ENCODE measurements around the gene EPB41L4A. TPM values are rescaled to one million over a fixed set of nuclear protein-coding genes. Genes with fewer than 3 reads are reported as not detected.

Gene EPB41L4A
- total and polyA plus RNA-seq, 2 donors (not counting 1 experiment from before 2014, with no cell fraction given): 0.23 to 0.50 TPM

GRCh38 chr5:112201141-112201540 lies 217.9 kb downstream of the EPB41L4A start:
- TF ChIP-seq EZH2 (IDR thresholded peaks at IDR 0.05; ENCODE audit: low read length, missing control alignments) (no peak), CTCF (conservative IDR thresholded peaks at IDR 0.05 in 1 of 2, IDR thresholded peaks at IDR 0.05 in 1 of 2; ENCODE audit: low read depth in 1 of 2, low read length in 2 of 2) (no peak)
- H3K79me2 ChIP-seq (ENCODE audit: control insufficient read depth, insufficient read depth, low read length): no peaks in the 10 kb centered on the region
- no peak overlapping the region for H3K4me3 ChIP-seq (replicated peaks in 1 of 4; ENCODE audit: control extremely low read depth in 1 of 4, insufficient read depth in 1 of 4, low read depth in 3 of 4, low read length in 4 of 4)
- no peak overlapping the region for H2AFZ ChIP-seq (ENCODE audit: low read length)
- no peak overlapping the region for H3K4me2 ChIP-seq (ENCODE audit: extremely low read depth, insufficient read depth, low read length)
- H3K9me3 ChIP-seq (ENCODE audit: control insufficient read depth, insufficient read depth, low read depth, low read length): no peaks in the 10 kb centered on the region
- no peaks in the 10 kb centered on the region for H3K4me1 ChIP-seq (ENCODE audit: control insufficient read depth, extremely low read depth, insufficient read depth, low read length)
- no peaks in the 10 kb centered on the region for H3K27me3 ChIP-seq (ENCODE audit: control insufficient read depth, insufficient read depth, low read length)
- DNase-seq (ENCODE audit: low read depth in 2 of 2): no peak
- no peaks in the 10 kb centered on the region for H4K20me1 ChIP-seq (ENCODE audit: control insufficient read depth, extremely low read depth, insufficient read depth, low read length)
- H3K36me3 ChIP-seq (ENCODE audit: control insufficient read depth, insufficient read depth, low read length): no peaks in the 10 kb centered on the region
- no peak overlapping the region for H3K9ac ChIP-seq (ENCODE audit: insufficient read depth, low read length)
- H3K27ac ChIP-seq (ENCODE audit: insufficient read depth, low read length): no peak overlapping the region

DNA sequence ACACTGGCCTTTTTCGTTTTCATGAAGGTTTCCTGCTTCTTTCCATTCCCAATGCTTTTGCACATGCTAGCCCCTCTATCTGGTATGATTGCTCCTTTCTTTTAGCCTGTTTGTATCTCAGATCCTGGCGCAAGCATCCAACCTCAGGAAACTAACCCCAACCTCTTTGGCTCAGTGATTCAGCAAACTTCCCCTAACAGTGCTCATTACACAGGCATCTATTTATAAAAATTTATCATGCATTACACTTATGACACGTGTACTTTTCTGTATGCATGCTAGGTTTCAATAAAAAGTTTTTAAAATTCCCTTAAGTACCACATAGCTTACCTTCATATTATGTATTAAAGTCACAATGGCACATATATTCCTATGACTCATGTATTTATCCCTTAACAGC lies 218.9 kb downstream of the EPB41L4A start:
- H4K20me1 ChIP-seq (ENCODE audit: control insufficient read depth, extremely low read depth, insufficient read depth, low read length): no peaks in the 10 kb centered on the region
- no peaks in the 10 kb centered on the region for H3K79me2 ChIP-seq (ENCODE audit: control insufficient read depth, insufficient read depth, low read length)
- H3K27me3 ChIP-seq (ENCODE audit: control insufficient read depth, insufficient read depth, low read length): no peaks in the 10 kb centered on the region
- no peak overlapping the region for H3K4me2 ChIP-seq (ENCODE audit: extremely low read depth, insufficient read depth, low read length)
- no peak overlapping the region for H3K4me3 ChIP-seq (replicated peaks in 1 of 4; ENCODE audit: control extremely low read depth in 1 of 4, insufficient read depth in 1 of 4, low read depth in 3 of 4, low read length in 4 of 4)
- H3K4me1 ChIP-seq (ENCODE audit: control insufficient read depth, extremely low read depth, insufficient read depth, low read length): no peaks in the 10 kb centered on the region
- H3K36me3 ChIP-seq (ENCODE audit: control insufficient read depth, insufficient read depth, low read length): no peaks in the 10 kb centered on the region
- no peak overlapping the region for H2AFZ ChIP-seq (ENCODE audit: low read length)
- no peak overlapping the region for H3K27ac ChIP-seq (ENCODE audit: insufficient read depth, low read length)
- TF ChIP-seq EZH2 (IDR thresholded peaks at IDR 0.05; ENCODE audit: low read length, missing control alignments) (no peak), CTCF (conservative IDR thresholded peaks at IDR 0.05 in 1 of 2, IDR thresholded peaks at IDR 0.05 in 1 of 2; ENCODE audit: low read depth in 1 of 2, low read length in 2 of 2) (no peak)
- no peaks in the 10 kb centered on the region for H3K9me3 ChIP-seq (ENCODE audit: control insufficient read depth, insufficient read depth, low read depth, low read length)
- no peak for DNase-seq (ENCODE audit: low read depth in 2 of 2)
- H3K9ac ChIP-seq (ENCODE audit: insufficient read depth, low read length): no peak overlapping the region

GRCh38 chr5:112196584-112196983 lies 222.5 kb downstream of the EPB41L4A start:
- no peak for DNase-seq (ENCODE audit: low read depth in 2 of 2)
- H3K27ac ChIP-seq (ENCODE audit: insufficient read depth, low read length): no peak overlapping the region
- H3K4me3 ChIP-seq (replicated peaks in 1 of 4; ENCODE audit: control extremely low read depth in 1 of 4, insufficient read depth in 1 of 4, low read depth in 3 of 4, low read length in 4 of 4): no peak overlapping the region

More at GRCh38 chr5:112196584-112196983, 222.5 kb downstream of the EPB41L4A start:
- H3K27me3 ChIP-seq (ENCODE audit: control insufficient read depth, insufficient read depth, low read length): no peaks in the 10 kb centered on the region
- H4K20me1 ChIP-seq (ENCODE audit: control insufficient read depth, extremely low read depth, insufficient read depth, low read length): no peaks in the 10 kb centered on the region
- H2AFZ ChIP-seq (ENCODE audit: low read length): no peak overlapping the region
- H3K4me1 ChIP-seq (ENCODE audit: control insufficient read depth, extremely low read depth, insufficient read depth, low read length): no peaks in the 10 kb centered on the region
- H3K9ac ChIP-seq (ENCODE audit: insufficient read depth, low read length): no peak overlapping the region
- H3K4me2 ChIP-seq (ENCODE audit: extremely low read depth, insufficient read depth, low read length): no peak overlapping the region
- H3K79me2 ChIP-seq (ENCODE audit: control insufficient read depth, insufficient read depth, low read length): no peaks in the 10 kb centered on the region
- no peaks in the 10 kb centered on the region for H3K36me3 ChIP-seq (ENCODE audit: control insufficient read depth, insufficient read depth, low read length)
- TF ChIP-seq CTCF (conservative IDR thresholded peaks at IDR 0.05 in 1 of 2, IDR thresholded peaks at IDR 0.05 in 1 of 2; ENCODE audit: low read depth in 1 of 2, low read length in 2 of 2) (no peak), EZH2 (IDR thresholded peaks at IDR 0.05; ENCODE audit: low read length, missing control alignments) (no peak)
- no peaks in the 10 kb centered on the region for H3K9me3 ChIP-seq (ENCODE audit: control insufficient read depth, insufficient read depth, low read depth, low read length)

Measured in fibroblast of lung (primary cell).